KMS-11 (cell line): ENCODE measurements around the gene PARD3B.

Experiments used
- H2AFZ ChIP-seq: fragments of 200-600 bp; sonication (generic); 2 replicates; pipeline ENCODE4 v1.6.1; 2016; ENCODE audit warnings: antibody characterized with exemption, mixed run types, low read depth
- H3K27ac ChIP-seq: fragments of 200-600 bp; sonication (generic); 2 replicates; pipeline ENCODE4 v1.6.1; 2016; ENCODE audit warnings: mild to moderate bottlenecking, mixed run types
- H3K27me3 ChIP-seq: fragments of 200-600 bp; sonication (generic); 2 replicates; pipeline ENCODE4 v1.6.1; 2017; ENCODE audit warnings: mild to moderate bottlenecking, low read depth, mixed run types, moderate library complexity; ENCODE audit not compliant: insufficient read depth
- H3K36me3 ChIP-seq: fragments of 200-600 bp; sonication (generic); 2 replicates; pipeline ENCODE4 v1.6.1; 2017; ENCODE audit warnings: mild to moderate bottlenecking, mixed run types; ENCODE audit not compliant: insufficient read depth
- H3K4me1 ChIP-seq: fragments of 200-600 bp; sonication (generic); 2 replicates; pipeline ENCODE4 v1.6.1; 2016; ENCODE audit warnings: mild to moderate bottlenecking, low read depth, mixed run types; ENCODE audit not compliant: poor library complexity, severe bottlenecking
- H3K4me2 ChIP-seq: fragments of 200-600 bp; sonication (generic); 2 replicates; pipeline ENCODE4 v1.7.0; 2016; ENCODE audit warnings: mild to moderate bottlenecking, mixed run types
- H3K4me3 ChIP-seq: fragments of 200-600 bp; sonication (generic); IDR thresholded peaks from 2 replicates; pipeline ENCODE4 v1.6.1; 2017; ENCODE audit warnings: low read depth, low read length, mixed read lengths; ENCODE audit not compliant: insufficient read depth
- H3K79me2 ChIP-seq: fragments of 200-600 bp; sonication (generic); 2 replicates; pipeline ENCODE4 v1.6.1; 2016; ENCODE audit warnings: low read depth, mixed run types; ENCODE audit not compliant: insufficient read depth
- H3K9ac ChIP-seq: fragments of 200-600 bp; sonication (generic); 2 replicates; pipeline ENCODE4 v1.6.1; 2016; ENCODE audit warnings: mild to moderate bottlenecking, mixed run types
- H4K20me1 ChIP-seq: fragments of 200-600 bp; sonication (generic); 2 replicates; pipeline ENCODE4 v1.6.1; 2016; ENCODE audit warnings: mild to moderate bottlenecking, mixed run types; ENCODE audit not compliant: insufficient read depth
- TF ChIP-seq, protein P1 (sequence below): fragments of 200-600 bp; sonication (generic); conservative IDR thresholded peaks from 2 replicates; pipeline ENCODE4 v1.6.1; 2017; ENCODE audit warnings: low read depth, mild to moderate bottlenecking, antibody characterized with exemption, low read length, moderate library complexity, mixed read lengths

Gene PARD3B

DNA sequence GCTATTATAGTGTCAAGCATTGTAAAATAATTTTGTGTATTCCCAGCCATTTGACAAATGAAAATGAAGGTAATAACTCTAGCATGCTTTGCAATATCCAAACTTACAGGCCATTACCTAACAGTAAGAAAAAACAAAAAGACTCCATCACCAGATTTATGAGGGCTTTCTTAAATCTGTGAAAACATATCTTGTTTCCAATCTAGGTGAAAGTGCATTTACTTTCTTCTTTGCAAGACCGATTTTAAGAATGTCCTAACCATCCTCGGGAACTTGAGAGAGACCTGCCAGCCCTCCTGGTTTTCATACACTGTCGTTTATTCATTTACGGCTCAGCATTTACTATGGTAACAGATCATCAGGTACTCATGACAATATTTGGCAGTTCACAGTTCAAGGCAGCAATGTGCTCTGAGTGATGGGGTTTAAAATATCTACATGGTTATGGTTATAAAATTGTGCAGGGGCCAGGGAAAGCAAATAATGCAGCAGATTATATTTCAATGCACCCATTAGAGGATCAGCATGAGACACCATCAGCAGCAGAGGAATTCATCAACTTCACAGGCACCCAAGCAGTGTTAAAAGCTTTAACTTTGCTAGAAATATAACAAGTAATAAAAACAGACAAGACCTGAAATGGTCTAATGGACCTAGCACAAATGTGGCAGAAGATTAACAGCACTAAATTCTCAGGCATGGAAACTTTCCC lies 34.4 kb upstream of the PARD3B start:
- Histone ChIP-seq H3K36me3 (no peaks in the 10 kb centered on the region), H4K20me1 (no peaks in the 10 kb centered on the region), H2AFZ (no peak overlapping the region), H3K27me3 (no peaks in the 10 kb centered on the region), H3K27ac (no peak overlapping the region), H3K4me3 (no peak overlapping the region), H3K79me2 (no peaks in the 10 kb centered on the region), H3K4me1 (no peaks in the 10 kb centered on the region), H3K4me2 (no peak overlapping the region), H3K9ac (no peak overlapping the region)
- TF ChIP-seq, protein P1, sequence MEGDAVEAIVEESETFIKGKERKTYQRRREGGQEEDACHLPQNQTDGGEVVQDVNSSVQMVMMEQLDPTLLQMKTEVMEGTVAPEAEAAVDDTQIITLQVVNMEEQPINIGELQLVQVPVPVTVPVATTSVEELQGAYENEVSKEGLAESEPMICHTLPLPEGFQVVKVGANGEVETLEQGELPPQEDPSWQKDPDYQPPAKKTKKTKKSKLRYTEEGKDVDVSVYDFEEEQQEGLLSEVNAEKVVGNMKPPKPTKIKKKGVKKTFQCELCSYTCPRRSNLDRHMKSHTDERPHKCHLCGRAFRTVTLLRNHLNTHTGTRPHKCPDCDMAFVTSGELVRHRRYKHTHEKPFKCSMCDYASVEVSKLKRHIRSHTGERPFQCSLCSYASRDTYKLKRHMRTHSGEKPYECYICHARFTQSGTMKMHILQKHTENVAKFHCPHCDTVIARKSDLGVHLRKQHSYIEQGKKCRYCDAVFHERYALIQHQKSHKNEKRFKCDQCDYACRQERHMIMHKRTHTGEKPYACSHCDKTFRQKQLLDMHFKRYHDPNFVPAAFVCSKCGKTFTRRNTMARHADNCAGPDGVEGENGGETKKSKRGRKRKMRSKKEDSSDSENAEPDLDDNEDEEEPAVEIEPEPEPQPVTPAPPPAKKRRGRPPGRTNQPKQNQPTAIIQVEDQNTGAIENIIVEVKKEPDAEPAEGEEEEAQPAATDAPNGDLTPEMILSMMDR, result no peak

DNA sequence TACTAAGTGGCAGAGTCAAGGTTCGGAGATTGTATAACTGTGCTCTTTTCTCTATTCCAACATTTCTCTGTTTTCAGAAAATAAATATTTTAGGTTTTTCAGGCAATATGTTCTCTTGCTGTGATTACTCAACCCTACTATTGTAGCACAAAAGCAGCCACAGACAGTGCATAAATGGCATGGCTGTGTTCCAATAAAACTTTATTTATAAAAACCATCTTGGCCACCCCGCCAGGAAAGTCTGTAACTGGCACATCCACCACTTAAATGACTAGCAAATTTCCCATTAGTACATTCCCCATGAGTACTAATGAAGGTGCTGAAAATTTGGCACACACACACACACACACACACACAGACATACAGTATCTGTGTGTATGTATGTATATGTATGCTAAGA lies 30.8 kb upstream of the PARD3B start:
- Histone ChIP-seq H3K79me2 (no peaks in the 10 kb centered on the region), H3K27me3 (no peaks in the 10 kb centered on the region), H4K20me1 (no peaks in the 10 kb centered on the region), H3K4me3 (no peak overlapping the region), H3K36me3 (no peaks in the 10 kb centered on the region), H3K4me1 (no peaks in the 10 kb centered on the region), H3K4me2 (no peak overlapping the region), H2AFZ (no peak overlapping the region), H3K27ac (no peak overlapping the region), H3K9ac (no peak overlapping the region)
- TF ChIP-seq, protein P1, result no peak

DNA sequence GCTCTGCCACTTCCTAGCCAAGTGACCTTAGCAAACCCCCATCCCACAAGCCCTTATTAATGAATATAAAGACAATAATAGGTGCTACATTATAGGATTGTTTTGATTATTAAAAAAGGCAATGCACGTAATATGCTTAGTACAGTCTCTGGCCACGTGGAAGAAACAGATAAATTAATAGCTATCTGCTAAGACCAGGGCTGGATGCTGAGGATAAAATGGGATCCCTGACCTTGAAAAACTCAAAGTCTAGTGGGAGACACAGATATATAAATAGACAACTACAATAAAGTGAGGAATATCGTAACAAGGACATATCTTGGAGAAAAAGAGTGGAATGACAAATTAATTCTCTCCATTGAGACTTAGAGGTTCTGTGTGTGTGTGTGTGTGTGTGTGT lies 29.9 kb upstream of the PARD3B start:
- H3K4me1 ChIP-seq, result no peaks in the 10 kb centered on the region
- H3K36me3 ChIP-seq, result no peaks in the 10 kb centered on the region
- no peak overlapping the region for H3K9ac ChIP-seq
- no peaks in the 10 kb centered on the region for H4K20me1 ChIP-seq
- H3K4me2 ChIP-seq, result no peak overlapping the region
- no peaks in the 10 kb centered on the region for H3K79me2 ChIP-seq
- H3K27ac ChIP-seq, result no peak overlapping the region
- H2AFZ ChIP-seq, result no peak overlapping the region
- no peak overlapping the region for H3K4me3 ChIP-seq
- H3K27me3 ChIP-seq, result no peaks in the 10 kb centered on the region
- TF ChIP-seq, protein P1, result no peak

DNA sequence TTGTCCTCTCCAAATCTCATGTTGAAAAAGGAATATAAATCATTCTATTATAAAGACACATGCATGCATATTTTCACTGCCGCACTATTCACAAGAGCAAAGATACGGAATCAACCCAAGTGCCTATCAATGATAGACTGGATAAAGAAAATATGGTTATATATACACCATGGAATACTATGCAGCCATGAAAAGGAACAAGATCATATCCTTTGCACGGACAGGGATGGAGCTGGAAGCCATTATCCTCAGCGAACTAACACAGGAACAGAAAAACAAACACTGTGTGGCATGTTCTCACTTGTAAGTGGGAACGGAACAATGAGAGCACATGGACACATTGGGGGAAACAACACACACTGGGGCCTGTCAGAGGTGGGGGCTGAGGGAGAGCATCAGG lies 28.1 kb upstream of the PARD3B start:
- Histone ChIP-seq H4K20me1 (no peaks in the 10 kb centered on the region), H3K4me1 (no peaks in the 10 kb centered on the region), H3K9ac (no peak overlapping the region), H3K4me3 (no peak overlapping the region), H3K27me3 (no peaks in the 10 kb centered on the region), H3K4me2 (no peak overlapping the region), H3K79me2 (no peaks in the 10 kb centered on the region), H3K27ac (no peak overlapping the region), H2AFZ (no peak overlapping the region), H3K36me3 (no peaks in the 10 kb centered on the region)
- TF ChIP-seq, protein P1, result no peak
